Measurements from ENCODE around the gene AUTS2. TPM values are rescaled to one million over a fixed set of nuclear protein-coding genes. Genes with fewer than 3 reads are reported as not detected.

The AUTS2 gene
- total and polyA plus RNA-seq, 2 experiments from 2014 or later = 32.0 to 91.0 TPM

GRCh38 chr7:70349819-70350218, 751.5 kb downstream of the AUTS2 start:
- no peaks in the 10 kb centered on the region for H3K36me3 Mint-ChIP-seq (ENCODE audit: low read depth)
- H3K27ac Mint-ChIP-seq = no peak overlapping the region
- H3K4me3 Mint-ChIP-seq = no peak overlapping the region
- Histone ChIP-seq H2AFZ (no peak overlapping the region), H3K4me2 (no peak overlapping the region), H3K36me3 (ENCODE audit: insufficient read depth) (no peaks in the 10 kb centered on the region), H3K27ac (ENCODE audit: low read depth) (no peak overlapping the region), H3K27me3 (ENCODE audit: insufficient read depth) (no peaks in the 10 kb centered on the region), H3F3A (replicated peaks; ENCODE audit: low read depth) (no peaks in the 10 kb centered on the region), H3K9me2 (ENCODE audit: insufficient read depth) (peaks cover 4% of the 10 kb centered on the region; the same call in 1 of the 2 replicates), H4K20me1 (replicated peaks; ENCODE audit: insufficient read depth) (no peaks in the 10 kb centered on the region), H3K79me2 (replicated peaks; ENCODE audit: insufficient read depth) (no peaks in the 10 kb centered on the region), H3K4me1 (ENCODE audit: insufficient read depth) (no peaks in the 10 kb centered on the region), H3K4me3 (no peak overlapping the region)
- no peak for ATAC-seq
- no peaks in the 10 kb centered on the region for H3K9me3 Mint-ChIP-seq
- TF ChIP-seq CTCF (conservative IDR thresholded peaks at IDR 0.05; ENCODE audit: low read depth in 2 of 2) = no peak
- TF ChIP-seq ZNF114 (CRISPR knock-in tag; IDR thresholded peaks at IDR 0.05) = no peak
- no peak for TF ChIP-seq CREB1 (CRISPR knock-in tag; IDR thresholded peaks at IDR 0.05; ENCODE audit: low read depth)
- TF ChIP-seq ETS1 (IDR thresholded peaks at IDR 0.05) = no peak
- TF ChIP-seq POLR2AphosphoS5 (IDR thresholded peaks at IDR 0.05; ENCODE audit: low read depth) = no peak
- TF ChIP-seq NANOG (IDR thresholded peaks at IDR 0.05; ENCODE audit: borderline replicate concordance) = no peak
- TF ChIP-seq REST (IDR thresholded peaks at IDR 0.05; ENCODE audit: unreplicated experiment) = no peak
- TF ChIP-seq STAT1 (IDR thresholded peaks at IDR 0.05; ENCODE audit: unreplicated experiment) = no peak
- TF ChIP-seq JUNB (IDR thresholded peaks at IDR 0.05; ENCODE audit: unreplicated experiment) = no peak
- no peak for TF ChIP-seq EZH2 (IDR thresholded peaks at IDR 0.05; ENCODE audit: low read depth, unreplicated experiment)
- TF ChIP-seq ZNF331 (CRISPR knock-in tag; IDR thresholded peaks at IDR 0.05; ENCODE audit: low read depth) = no peak
- no peak for TF ChIP-seq ZNF462 (CRISPR knock-in tag; IDR thresholded peaks at IDR 0.05)
- TF ChIP-seq EZH2phosphoT487 (IDR thresholded peaks at IDR 0.05; ENCODE audit: unreplicated experiment) = no peak
- H3K27me3 Mint-ChIP-seq (ENCODE audit: insufficient read depth, low read depth, poor library complexity) = no peaks in the 10 kb centered on the region
- DNase-seq (ENCODE audit: low spot score) = no peak
- H3K4me1 Mint-ChIP-seq = no peaks in the 10 kb centered on the region

All from GM23338 (cell line).